Measurements from ENCODE around the gene DUOX2.
"Not testable (repeated sequence)": the region's sequence is repeated elsewhere in the genome, so short reads cannot be mapped to it uniquely, and the experiment has no call there.

Gene DUOX2

DNA sequence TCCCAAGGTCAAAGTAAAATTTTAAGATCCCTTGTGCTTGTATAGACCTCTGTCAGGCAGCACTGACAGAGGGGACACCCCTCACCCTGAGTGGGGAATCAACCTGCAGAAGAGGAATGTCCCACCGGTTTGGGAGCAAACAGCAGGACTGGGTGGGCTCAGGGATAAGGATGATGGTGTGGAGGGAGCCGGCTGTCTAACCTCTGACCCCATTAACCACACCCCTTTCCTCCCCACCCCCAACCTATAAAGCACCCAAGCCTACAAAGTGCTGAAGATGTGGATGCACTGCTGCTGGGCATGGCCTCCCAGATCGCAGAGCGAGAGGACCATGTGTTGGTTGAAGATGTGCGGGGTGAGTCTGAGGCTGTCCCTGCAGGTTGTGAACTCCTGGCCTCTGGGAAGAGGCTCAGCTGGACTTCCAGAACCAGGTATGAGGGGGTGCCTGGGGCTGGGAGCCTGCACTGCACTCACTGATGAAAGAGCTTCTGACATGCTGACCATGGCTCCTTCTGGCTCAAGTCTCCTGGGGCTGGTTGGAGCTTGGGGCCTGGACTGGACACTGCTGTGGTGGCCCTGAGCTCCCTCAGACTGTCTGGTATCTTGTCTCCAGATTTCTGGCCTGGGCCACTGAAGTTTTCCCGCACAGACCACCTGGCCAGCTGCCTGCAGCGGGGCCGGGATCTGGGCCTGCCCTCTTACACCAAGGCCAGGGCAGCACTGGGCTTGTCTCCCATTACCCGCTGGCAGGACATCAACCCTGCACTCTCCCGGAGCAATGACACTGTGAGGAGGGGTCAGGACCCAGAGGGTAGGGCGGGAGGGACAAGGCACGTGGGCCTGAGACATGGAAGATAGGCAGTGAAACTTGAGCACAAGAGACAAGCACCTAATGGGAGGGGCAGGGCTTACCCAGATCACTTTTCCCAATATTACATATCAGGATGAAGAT lies 25.1 kb upstream of the DUOX2 start:
- DNase-seq (ENCODE audit: low read depth in 2 of 2): no peak

DNA sequence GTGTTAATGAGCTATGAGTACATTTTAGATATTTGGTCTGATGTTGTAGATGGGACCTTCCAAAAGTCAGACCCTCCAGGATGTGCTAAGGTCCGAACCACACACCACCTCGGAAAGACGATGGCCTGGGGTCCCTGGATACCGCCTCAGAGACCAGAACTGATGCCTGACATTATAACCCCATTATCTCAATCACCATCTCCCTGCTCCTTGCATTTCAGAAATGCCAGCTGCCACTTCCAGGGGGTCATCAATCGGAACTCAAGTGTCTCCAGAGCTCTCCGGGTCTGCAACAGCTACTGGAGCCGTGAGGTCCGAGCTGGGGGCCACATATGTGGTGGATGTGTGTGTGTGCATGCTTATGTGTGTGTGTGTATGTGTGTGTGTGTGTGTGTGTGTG lies 23.7 kb upstream of the DUOX2 start:
- no peak for DNase-seq (ENCODE audit: low read depth in 2 of 2)

DNA sequence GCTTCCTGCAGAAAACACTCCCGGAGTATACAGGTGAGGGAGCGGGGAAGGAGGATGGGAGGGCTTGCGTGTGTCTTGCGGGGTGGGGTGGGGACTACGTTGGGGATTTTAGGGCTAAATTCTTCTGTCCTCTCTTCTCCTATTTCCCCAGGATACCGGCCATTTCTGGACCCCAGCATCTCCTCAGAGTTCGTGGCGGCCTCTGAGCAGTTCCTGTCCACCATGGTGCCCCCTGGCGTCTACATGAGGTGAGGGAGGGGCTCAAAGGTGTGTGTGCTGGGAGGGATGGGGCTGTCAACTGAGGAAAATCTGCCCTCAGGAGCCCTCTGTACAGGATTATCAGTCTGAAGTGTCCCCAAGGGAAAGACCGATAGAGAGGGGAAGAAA lies 22.4 kb upstream of the DUOX2 start:
- no peak for DNase-seq (ENCODE audit: low read depth in 2 of 2)

DNA sequence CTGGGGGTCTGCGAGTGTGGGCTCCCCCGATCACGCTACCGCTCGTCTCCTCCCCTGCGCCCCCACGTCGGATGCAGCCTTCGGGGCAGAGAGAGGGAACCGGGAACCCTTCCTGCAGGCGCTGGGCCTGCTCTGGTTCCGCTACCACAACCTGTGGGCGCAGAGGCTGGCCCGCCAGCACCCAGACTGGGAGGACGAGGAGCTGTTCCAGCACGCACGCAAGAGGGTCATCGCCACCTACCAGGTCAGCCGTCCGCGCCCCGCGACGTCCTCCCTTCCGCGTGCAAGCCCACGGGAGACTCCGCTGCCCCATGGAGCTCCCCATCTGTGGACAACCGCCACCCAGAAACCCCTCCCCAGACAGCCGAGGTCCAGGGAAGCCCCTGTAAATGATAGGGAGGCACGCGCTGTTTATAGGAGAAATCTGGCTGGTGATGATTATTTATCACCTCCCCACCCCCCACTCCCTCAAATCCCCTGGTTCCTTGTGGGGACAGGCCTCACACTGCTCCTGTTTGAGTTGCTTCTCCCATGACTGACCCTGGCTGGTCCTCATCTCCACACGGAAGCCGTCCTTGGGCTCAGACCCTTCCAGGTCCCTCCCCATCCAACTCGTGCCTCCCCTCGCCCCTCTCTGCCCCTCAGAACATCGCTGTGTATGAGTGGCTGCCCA lies 21.9 kb upstream of the DUOX2 start:
- not testable (repeated sequence) for DNase-seq (ENCODE audit: low read depth in 2 of 2)

DNA sequence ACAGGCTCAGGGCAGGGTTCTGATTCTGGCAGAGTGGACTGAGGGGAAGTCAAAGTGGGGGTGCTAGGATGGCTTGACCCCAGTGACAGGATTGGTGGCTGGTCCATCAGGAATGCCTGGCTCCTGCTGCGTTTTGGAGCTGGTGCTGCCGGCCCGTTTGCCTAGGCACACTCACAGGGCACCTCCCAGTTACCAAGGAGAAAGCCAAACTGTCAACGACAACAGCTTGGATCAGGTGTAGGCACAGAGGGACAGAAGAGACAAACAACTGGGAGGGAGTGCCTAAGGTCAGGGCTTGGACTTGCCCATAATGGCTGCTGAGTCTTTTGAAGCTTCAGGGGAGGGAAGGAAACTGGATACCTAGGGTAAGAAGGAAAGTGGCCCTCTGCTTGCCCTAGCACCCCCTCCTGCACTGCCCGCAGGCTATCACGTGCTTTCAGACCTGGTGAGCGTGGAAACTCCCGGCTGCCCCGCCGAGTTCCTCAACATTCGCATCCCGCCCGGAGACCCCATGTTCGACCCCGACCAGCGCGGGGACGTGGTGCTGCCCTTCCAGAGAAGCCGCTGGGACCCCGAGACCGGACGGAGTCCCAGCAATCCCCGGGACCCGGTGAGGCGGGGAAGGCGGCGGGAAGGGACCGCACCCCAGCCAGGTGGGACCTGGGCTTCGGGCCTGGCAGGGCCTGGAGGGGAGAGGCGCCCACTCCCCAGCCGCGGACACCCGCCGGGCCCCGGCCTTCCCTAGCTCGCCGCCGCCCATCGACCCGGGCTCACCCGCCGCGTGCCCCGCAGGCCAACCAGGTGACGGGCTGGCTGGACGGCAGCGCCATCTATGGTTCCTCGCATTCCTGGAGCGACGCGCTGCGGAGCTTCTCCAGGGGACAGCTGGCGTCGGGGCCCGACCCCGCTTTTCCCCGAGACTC lies 21.0 kb upstream of the DUOX2 start:
- DNase-seq (ENCODE audit: low read depth in 2 of 2): no peak

DNA sequence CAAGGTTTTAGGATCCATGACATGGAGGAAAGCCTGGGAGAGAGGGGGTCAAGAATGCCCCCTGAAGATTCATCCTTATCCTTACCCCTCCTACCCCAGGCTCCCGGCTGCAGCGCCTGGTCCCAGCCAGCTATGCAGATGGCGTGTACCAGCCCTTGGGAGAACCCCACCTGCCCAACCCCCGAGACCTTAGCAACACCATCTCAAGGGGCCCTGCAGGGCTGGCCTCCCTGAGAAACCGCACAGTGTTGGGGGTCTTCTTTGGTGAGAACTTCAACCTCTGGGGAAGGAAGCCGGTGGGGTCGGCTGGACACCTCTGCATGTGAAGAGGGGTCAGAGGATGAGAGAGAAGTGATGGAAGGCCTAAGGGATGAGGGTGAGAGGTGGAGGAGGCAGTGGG lies 20.1 kb upstream of the DUOX2 start:
- DNase-seq (ENCODE audit: low read depth in 2 of 2): no peak

DNA sequence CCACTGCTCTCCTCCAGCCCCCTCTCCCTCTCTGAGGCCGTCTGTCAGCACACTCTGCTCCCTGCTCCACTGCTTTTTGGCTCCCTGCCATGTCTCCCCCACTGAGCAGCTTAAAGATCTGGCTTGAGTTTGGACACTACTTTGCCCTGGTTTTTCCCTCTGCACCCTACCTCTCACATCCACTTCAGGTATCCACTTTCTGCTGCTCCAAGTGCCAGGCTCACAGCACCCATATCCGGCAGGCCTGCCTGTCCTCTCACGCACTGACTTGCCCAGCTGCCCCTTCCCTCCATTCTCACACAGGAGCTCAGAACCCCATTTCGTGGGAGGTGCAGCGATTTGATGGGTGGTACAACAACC lies 19.6 kb upstream of the DUOX2 start:
- DNase-seq (ENCODE audit: low read depth in 2 of 2): no peak

DNA sequence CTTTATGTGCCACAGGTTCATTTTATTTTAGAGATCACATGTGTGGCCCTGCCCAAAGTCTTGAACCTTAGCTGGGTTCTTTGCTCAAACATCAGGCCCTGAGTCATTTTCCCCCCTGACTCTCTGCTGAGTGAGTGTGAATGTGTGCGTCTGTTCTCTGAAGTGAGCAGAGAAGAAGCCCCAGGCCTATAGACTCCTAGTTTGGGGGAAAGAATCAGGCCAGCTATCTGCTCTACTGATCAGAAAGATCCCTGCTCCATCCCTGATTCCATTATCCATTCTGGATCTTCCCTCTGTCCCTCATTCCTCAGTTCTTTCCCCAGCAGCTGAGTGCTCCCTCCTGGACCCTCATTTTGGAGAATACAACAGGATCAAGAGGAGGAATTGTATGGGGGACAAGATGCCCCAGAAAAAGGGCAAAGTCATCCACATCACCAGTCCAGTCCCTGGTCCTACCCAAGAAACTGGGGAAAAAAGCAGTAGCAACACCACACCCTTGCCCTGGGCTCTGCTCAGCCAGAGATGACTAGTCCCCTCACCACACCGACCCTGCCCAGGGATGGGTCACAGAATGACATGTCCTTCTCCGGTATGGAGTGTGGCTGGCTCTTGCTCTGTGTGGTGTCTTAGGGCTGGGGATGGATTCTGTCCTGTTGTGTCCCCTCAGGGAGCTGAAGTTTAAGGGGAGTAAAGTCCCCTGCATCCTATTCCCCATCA lies 19.0 kb upstream of the DUOX2 start:
- no peak for DNase-seq (ENCODE audit: low read depth in 2 of 2)

DNA sequence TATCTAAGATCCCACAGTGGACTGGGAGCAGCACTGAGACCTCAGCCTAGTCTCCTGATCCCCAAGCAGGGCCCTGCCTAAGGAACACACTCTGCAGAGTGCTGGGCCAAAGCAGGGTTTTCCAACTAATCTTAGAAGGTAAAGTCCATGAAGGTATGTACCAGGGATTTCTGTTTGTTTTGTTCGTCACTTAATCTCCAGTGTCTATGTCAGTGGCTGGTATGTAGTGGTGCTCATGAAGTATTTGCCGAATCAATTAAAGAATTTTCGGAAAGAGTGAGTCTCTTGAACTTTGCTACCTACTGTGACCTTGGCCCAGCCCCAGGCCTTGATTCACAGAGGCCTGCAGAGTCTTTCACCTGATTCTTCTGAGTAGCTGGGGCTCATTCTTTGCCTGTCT lies 17.5 kb upstream of the DUOX2 start:
- DNase-seq (ENCODE audit: low read depth in 2 of 2): no peak

DNA sequence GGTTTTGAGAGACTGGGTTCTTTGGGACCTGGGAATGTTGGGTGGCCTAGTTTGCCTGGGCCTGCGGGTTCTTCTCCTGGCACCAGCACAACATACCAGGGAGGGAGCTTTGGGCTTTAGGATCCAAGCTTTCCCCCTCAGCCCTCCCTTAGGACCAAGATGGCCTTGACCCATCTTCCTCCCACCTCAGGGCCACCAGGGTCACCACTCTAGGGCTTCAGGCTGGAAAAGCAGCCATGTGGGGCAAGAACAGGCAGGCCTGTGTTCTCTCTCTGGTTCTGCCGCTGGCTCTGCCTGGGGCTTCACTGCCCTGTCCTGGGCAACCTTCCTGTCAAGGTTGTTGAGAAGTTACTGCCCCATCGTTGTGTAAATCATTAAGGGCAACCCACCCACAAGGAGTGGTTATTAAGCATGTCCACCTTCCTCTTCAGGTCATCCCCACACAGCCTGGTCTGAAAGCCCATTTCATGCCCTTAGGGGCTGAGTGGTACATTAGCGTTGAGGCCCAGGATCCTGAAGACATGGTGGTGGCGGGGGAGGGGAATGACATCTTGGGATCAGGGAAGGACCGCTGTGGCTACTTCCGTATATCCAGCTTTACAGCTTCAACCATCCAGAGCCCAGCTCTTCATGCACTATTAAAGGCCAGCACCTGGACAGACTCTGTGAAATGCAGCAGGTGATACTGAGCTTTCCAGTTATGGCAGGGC lies 16.5 kb upstream of the DUOX2 start:
- DNase-seq (ENCODE audit: low read depth in 2 of 2): no peak

DNA sequence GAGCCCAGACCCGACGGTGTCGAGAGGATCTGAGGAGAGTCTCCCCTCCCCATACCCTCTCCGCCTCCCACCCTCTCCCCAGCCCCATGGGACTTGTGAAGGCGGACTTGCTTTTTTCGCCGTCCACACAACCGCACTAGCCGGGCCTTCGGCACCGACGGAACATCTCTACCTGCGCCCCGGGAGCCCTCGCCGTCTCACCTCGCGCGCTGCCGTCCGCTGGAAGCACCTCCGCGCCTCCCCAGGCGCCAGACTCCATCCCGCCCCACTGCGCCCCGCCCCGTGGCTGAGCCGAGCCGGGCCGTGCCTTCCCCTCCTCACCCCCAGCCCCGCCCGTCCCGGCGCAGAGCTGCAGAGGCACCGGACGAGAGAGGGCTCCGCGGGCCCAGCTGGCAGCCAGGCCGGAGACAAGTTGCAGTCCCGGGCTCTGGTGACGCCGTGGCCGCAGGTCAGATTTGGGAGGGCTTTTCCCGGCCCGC lies 15.7 kb upstream of the DUOX2 start, which contains the start of the genes DUOX1 and DUOXA1:
DUOX1 (plus strand) TSS at position 344 of the 479 bp plus-strand sequence. CDS start 1,973 bp downstream, outside the sequence.
DUOXA1 (minus strand) TSS at position 229 of the 479 bp plus-strand sequence. CDS start 6,865 bp downstream, outside the sequence.
- peak in 1 of 2 donors; percentile 14 for DNase-seq (ENCODE audit: low read depth in 2 of 2)

DNA sequence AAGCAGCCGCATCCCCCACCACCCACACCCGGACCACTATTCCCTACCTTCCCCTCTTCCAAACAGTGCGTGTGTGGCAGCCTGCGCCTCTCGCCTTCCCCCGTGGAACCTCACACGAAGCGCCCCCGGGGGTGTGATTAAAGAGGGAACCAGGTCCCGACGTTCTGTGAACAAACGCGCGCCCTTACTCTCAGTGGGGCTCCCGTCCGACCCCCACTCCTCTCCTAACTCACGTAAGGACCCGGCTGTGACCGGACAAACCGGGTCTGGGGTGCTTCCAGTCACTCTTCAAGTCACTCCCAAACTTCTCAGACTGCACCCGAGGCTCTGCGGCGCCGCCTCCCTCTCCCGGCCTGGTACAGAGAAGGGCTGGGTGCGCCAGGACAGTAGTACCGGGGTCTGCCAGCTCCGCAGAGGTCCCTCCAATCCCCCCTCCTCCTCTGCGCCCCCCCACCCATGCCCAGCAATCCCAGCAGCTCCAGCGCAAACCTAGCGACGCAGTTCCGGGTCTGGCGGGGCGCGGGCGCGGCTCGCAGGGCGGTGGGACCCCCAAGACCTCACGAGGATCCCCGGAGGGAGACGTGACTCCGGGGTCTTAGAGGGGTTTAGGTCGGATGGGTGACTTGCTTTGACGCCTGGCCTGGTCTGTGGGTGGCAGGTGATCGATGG lies 15.1 kb upstream of the DUOX2 start:
- no peak for DNase-seq (ENCODE audit: low read depth in 2 of 2)

DNA sequence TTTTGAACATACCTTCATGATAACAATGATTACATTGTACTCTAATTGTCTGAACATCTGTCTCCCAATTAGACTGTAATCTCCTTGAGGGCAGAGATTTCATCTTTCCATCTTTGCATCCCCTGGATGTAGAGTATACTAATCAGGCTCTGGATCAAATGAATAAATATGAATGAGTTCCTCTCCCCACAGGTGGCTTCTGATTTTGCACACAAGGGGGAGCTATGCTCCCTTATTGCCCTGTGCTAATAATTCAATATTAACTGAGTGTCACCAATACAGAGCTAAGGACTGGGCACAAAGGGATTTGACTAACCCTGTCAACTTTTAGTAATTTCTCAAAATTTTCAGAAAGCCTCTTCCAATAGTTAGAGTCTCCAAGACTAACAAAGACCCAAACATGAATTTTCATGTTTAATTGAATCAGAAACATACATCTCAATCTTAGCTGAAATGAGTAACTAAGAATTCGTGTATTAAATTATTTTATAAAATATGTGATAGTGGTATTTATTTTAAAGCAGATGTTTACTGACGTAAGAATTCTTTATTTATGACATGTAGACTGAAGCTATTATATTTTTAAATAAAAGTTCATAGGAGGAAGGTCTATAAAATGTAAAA lies 12.7 kb upstream of the DUOX2 start:
- peak in 1 of 2 donors; percentile 29 for DNase-seq (ENCODE audit: low read depth in 2 of 2)

DNA sequence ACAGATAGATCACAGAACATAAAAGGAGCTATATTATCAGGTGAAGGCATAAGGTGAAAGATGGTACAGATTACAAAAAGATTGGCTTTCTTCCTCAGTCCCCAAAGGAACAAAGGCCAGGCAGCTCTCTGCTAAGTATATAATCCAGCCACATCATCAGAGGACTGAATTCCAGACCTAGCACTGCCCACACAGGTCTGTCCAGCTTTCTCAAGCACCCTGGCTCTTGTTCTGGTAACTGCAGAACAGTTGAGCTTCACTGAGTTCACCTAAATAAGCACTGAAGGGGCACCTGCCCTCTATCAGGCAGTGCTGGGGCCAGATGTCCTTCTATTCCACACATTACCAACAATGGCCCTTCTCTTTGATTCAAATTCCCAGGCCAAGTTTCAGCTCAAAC lies 9.4 kb upstream of the DUOX2 start:
- no peak for DNase-seq (ENCODE audit: low read depth in 2 of 2)

DNA sequence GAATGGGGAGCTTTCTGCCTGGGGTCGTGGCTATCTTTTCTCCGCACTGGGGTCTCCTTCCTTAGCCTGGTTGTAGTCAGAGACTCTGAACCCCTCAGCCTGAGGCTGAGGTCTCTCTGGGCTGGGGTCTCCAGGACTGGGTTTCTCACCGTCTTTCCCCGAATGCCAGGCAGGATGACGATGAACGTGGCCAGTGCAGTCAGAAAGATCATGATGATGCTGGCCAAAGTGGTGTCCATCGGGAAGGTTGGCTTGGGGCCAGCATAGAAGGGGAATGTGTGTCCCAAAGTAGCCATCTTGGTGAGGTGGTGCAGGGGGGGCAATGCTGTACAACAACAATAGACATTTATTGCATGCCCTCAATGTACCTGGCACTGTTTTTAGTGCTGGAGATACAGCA lies 8.7 kb upstream of the DUOX2 start:
- DNase-seq (ENCODE audit: low read depth in 2 of 2): no peak

DNA sequence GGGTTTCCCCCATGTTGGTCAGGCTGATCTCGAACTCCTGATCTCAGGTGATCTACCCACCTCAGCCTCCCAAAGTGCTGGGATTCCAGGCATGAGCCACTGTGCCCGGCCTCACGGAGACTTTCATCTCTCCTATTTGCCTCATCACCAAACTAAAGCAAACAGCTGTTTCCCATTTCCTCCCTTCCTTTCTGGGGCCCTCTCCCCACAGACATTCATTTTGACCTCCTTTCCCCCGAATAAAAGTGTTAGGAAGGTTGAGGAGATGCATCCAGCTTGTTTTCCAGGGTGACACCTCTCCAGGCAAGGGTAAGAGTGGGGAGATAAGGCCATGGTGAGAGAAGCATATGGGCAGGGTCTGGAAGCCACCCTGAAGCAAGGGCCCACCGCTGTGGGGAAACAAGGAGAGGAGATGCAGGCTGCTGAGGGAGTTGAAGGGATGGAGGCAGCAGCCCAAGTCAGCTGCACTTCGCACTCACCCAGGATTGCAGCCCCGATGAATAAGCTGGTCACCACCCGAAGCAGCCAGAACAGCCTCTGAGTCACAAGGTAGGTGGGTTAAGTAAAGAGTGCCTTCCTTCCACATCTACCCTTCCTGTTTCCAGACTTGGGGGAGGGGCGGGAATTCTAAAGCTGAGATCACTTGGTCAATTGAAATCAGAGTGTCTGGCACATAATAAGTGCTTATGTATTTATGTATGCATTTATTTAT lies 7.9 kb upstream of the DUOX2 start:
- DNase-seq (ENCODE audit: low read depth in 2 of 2): no peak

DNA sequence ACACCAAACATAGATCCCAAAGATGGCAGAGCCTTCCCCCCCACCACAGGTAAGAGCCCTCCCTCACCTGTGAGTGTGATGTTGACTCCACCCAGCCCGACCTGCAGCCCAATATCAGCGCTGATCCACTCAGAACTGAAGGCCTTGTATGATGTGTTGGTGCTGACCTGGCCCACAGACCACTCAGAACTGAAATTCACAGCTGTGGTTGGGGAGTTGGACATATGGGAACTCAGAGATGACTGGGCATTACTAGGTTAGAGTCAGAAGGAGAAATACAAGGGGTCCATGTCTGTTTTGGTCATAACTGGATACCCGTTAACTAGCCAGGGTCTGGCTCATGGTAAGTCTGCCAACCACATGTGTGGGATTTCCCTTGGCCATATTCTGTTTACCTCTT lies 7.0 kb upstream of the DUOX2 start:
- DNase-seq (ENCODE audit: low read depth in 2 of 2): no peak

DNA sequence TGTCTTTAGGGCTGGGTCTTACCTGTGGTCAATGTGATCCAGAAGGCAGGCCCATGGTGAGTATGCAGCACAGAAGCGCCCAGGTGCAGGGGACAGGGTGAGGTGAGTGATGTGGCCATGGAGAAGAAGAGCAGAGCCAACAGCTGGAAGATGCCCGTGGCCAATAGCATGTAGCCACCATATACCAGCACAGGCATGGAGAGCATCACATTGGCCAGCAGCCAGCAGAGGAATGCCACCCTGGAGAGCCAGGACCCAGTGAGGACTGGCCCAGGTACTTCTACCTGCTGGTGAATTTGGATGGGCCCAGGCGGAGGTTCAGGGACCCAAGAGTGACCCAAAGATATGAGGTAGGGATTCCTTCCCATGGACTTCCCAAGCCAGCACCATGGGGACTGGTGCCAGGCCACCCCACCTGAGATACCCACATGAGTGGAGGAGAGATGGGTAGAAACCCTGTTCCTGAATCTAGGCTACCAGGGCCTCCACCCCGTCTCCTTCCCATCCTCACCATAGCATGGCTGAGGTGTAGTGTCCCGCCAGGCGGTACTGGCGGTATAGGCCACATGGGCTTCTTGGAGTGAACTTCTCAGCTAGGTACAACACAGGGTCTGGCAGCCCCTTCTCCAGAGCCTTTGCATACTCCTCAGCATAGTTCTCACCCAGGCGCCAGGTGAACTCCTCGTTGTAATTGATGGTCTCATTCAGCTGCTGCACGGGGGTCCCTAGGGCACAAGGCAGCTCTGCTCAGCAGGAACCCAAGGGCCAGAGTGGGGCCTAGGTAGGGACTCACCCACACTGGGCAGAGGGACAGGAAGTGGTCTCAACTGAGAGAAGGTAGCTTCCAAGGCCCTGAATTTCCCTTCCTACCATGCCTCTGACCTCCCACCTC lies 6.4 kb upstream of the DUOX2 start:
- DNase-seq (ENCODE audit: low read depth in 2 of 2): no peak
